Measurements from ENCODE around the gene HMSD.
A peak's percentile ranks its signal among the peaks of the same experiment; 100 is the strongest.

Gene HMSD

GRCh38 chr18:63953811-63954210 is 4.7 kb downstream of the HMSD start:
- DNase-seq (ENCODE audit: low read depth in 1 of 2, low spot score in 1 of 2) = no peak

GRCh38 chr18:63956755-63957154 is 7.7 kb downstream of the HMSD start:
- DNase-seq (ENCODE audit: low read depth in 1 of 2, low spot score in 1 of 2) = no peak

- no peak for DNase-seq (ENCODE audit: low read depth in 1 of 2, low spot score in 1 of 2)
These were observed 11.8 kb downstream of the HMSD start for GRCh38 chr18:63960891-63961290.

GRCh38 chr18:63961435-63961980 is 12.4 kb downstream of the HMSD start:
- DNase-seq (ENCODE audit: low read depth in 1 of 2, low spot score in 1 of 2) = no peak

GRCh38 chr18:63962137-63962536 is 13.0 kb downstream of the HMSD start:
- DNase-seq (ENCODE audit: low read depth in 1 of 2, low spot score in 1 of 2) = no peak

GRCh38 chr18:63963615-63964256 is 14.6 kb downstream of the HMSD start:
- no peak for DNase-seq (ENCODE audit: low read depth in 1 of 2, low spot score in 1 of 2)

- DNase-seq (ENCODE audit: low read depth in 1 of 2, low spot score in 1 of 2) = no peak
These were observed 15.8 kb downstream of the HMSD start for GRCh38 chr18:63964908-63965307.

- no peak for DNase-seq (ENCODE audit: low read depth in 1 of 2, low spot score in 1 of 2)
These were observed 16.7 kb downstream of the HMSD start for GRCh38 chr18:63965716-63966330.

GRCh38 chr18:63969942-63970808 is 21.1 kb downstream of the HMSD start, which contains the start of gene SERPINB8:
TSS of gene SERPINB8 (plus strand) at chr18:63970081. CDS start at chr18:63978309, 8,228 bp downstream.
- peak; percentile 56 to 63 for DNase-seq (ENCODE audit: low read depth in 1 of 2, low spot score in 1 of 2)

- no peak for DNase-seq (ENCODE audit: low read depth in 1 of 2, low spot score in 1 of 2)
These were observed 21.7 kb downstream of the HMSD start for GRCh38 chr18:63970809-63971205.

GRCh38 chr18:63971320-63972001 is 22.4 kb downstream of the HMSD start:
- DNase-seq (ENCODE audit: low read depth in 1 of 2, low spot score in 1 of 2) = no peak

GRCh38 chr18:63972002-63972376 is 22.9 kb downstream of the HMSD start:
- DNase-seq (ENCODE audit: low read depth in 1 of 2, low spot score in 1 of 2) = no peak

- DNase-seq (ENCODE audit: low read depth in 1 of 2, low spot score in 1 of 2) = no peak
These were observed 25.9 kb downstream of the HMSD start for GRCh38 chr18:63974991-63975390.

- no peak for DNase-seq (ENCODE audit: low read depth in 1 of 2, low spot score in 1 of 2)
These were observed 26.5 kb downstream of the HMSD start for GRCh38 chr18:63975628-63976027.

GRCh38 chr18:63977040-63977439 is 27.9 kb downstream of the HMSD start:
- DNase-seq (ENCODE audit: low read depth in 1 of 2, low spot score in 1 of 2) = no peak

- no peak for DNase-seq (ENCODE audit: low read depth in 1 of 2, low spot score in 1 of 2)
These were observed 30.4 kb downstream of the HMSD start for GRCh38 chr18:63979409-63979920.

- no peak for DNase-seq (ENCODE audit: low read depth in 1 of 2, low spot score in 1 of 2)
These were observed 30.9 kb downstream of the HMSD start for GRCh38 chr18:63980027-63980426.

- no peak for DNase-seq (ENCODE audit: low read depth in 1 of 2, low spot score in 1 of 2)
These were observed 31.9 kb downstream of the HMSD start for GRCh38 chr18:63980896-63981460.

- no peak for DNase-seq (ENCODE audit: low read depth in 1 of 2, low spot score in 1 of 2)
These were observed 32.6 kb downstream of the HMSD start for GRCh38 chr18:63981719-63982118.

GRCh38 chr18:63982361-63982760 is 33.3 kb downstream of the HMSD start:
- no peak for DNase-seq (ENCODE audit: low read depth in 1 of 2, low spot score in 1 of 2)

- DNase-seq (ENCODE audit: low read depth in 1 of 2, low spot score in 1 of 2) = no peak
These were observed 37.8 kb downstream of the HMSD start for GRCh38 chr18:63986885-63987284.
